ENCODE measurements around the gene PKP1. TPM values are rescaled to one million over a fixed set of nuclear protein-coding genes. Genes with fewer than 3 reads are reported as not detected.

The PKP1 gene
- total and polyA plus RNA-seq, 3 donors from 2014 or later: 0.11 to 0.63 (median 0.50) TPM

- TF ChIP-seq CTCF (IDR thresholded peaks at IDR 0.05) (no peak), POLR2A (IDR thresholded peaks at IDR 0.05) (no peak)
- WGBS, 2 donors: 42 to 78% methylated on average over 4 of the region's 4 CpGs
- Histone ChIP-seq H3K36me3 (ENCODE audit: low read depth, missing control alignments) (no peaks in the 10 kb centered on the region), H3K4me3 (no peak overlapping the region), H3K27me3 (no peaks in the 10 kb centered on the region), H3K27ac (no peak overlapping the region), H3K9me3 (no peaks in the 10 kb centered on the region), H3K4me1 (no peaks in the 10 kb centered on the region)
- intact Hi-C loops (cut with DNase I; ENCODE audit: low total_unique reads): no loop called here
- DNase-seq: no peak
Observed at GRCh38 chr1:201354901-201355295, 71.6 kb downstream of the PKP1 start.

- no peak for DNase-seq
- H3K27me3 ChIP-seq: no peaks in the 10 kb centered on the region
- WGBS, 2 donors: 79 to 91% methylated on average over 7 of the region's 7 CpGs
- H3K4me1 ChIP-seq: no peaks in the 10 kb centered on the region
- intact Hi-C loops (cut with DNase I; ENCODE audit: low total_unique reads): no loop called here
- TF ChIP-seq CTCF (IDR thresholded peaks at IDR 0.05) (no peak), POLR2A (IDR thresholded peaks at IDR 0.05) (no peak)
- H3K4me3 ChIP-seq: no peak overlapping the region
- H3K27ac ChIP-seq: no peak overlapping the region
- H3K36me3 ChIP-seq (ENCODE audit: low read depth, missing control alignments): no peaks in the 10 kb centered on the region
- no peaks in the 10 kb centered on the region for H3K9me3 ChIP-seq
Observed at GRCh38 chr1:201355471-201355870, 72.2 kb downstream of the PKP1 start.

- 97 to 98% methylated on average over 5 of the region's 5 CpGs for WGBS, 2 donors
- H3K4me3 ChIP-seq: no peak overlapping the region
- H3K9me3 ChIP-seq: no peaks in the 10 kb centered on the region
- no peak for TF ChIP-seq POLR2A (IDR thresholded peaks at IDR 0.05)
- TF ChIP-seq CTCF (IDR thresholded peaks at IDR 0.05): no peak
- no peak for DNase-seq
- no peaks in the 10 kb centered on the region for H3K36me3 ChIP-seq (ENCODE audit: low read depth, missing control alignments)
- H3K27me3 ChIP-seq: no peaks in the 10 kb centered on the region
- no peak overlapping the region for H3K27ac ChIP-seq
- intact Hi-C loops (cut with DNase I; ENCODE audit: low total_unique reads): no loop called here
- H3K4me1 ChIP-seq: no peaks in the 10 kb centered on the region
Observed at GRCh38 chr1:201356236-201356635, 72.9 kb downstream of the PKP1 start.

- H3K27ac ChIP-seq: no peak overlapping the region
- 83 to 96% methylated on average over 11 of the region's 11 CpGs for WGBS, 2 donors
- H3K9me3 ChIP-seq: no peaks in the 10 kb centered on the region
- intact Hi-C loops (cut with DNase I; ENCODE audit: low total_unique reads): no loop called here
- TF ChIP-seq POLR2A (IDR thresholded peaks at IDR 0.05) (no peak), CTCF (IDR thresholded peaks at IDR 0.05) (no peak)
- H3K4me3 ChIP-seq: no peak overlapping the region
- H3K4me1 ChIP-seq: no peaks in the 10 kb centered on the region
- no peaks in the 10 kb centered on the region for H3K27me3 ChIP-seq
- no peaks in the 10 kb centered on the region for H3K36me3 ChIP-seq (ENCODE audit: low read depth, missing control alignments)
- no peak for DNase-seq
Observed at GRCh38 chr1:201356701-201357100, 73.4 kb downstream of the PKP1 start.

- DNase-seq: no peak
- Histone ChIP-seq H3K4me3 (no peak overlapping the region), H3K27ac (no peak overlapping the region), H3K36me3 (ENCODE audit: low read depth, missing control alignments) (no peaks in the 10 kb centered on the region), H3K4me1 (no peaks in the 10 kb centered on the region), H3K27me3 (no peaks in the 10 kb centered on the region), H3K9me3 (no peaks in the 10 kb centered on the region)
- WGBS, 2 donors: 94 to 97% methylated on average over 8 of the region's 8 CpGs
- intact Hi-C loops (cut with DNase I; ENCODE audit: low total_unique reads): no loop called here
- TF ChIP-seq CTCF (IDR thresholded peaks at IDR 0.05): no peak
Observed at GRCh38 chr1:201357211-201357610, 73.9 kb downstream of the PKP1 start.

Data from testis (tissue), 3 donors.